GM12801 (cell line): Measurements from ENCODE around the gene PLXNA4.

Source experiments
- TF ChIP-seq, protein P1 (sequence below): IDR thresholded peaks from one replicate; pipeline ENCODE4 v1.5.1; 2011; ENCODE audit warnings: control low read depth; ENCODE audit not compliant: insufficient read length; ENCODE audit errors: extremely low read depth

PLXNA4 gene

DNA sequence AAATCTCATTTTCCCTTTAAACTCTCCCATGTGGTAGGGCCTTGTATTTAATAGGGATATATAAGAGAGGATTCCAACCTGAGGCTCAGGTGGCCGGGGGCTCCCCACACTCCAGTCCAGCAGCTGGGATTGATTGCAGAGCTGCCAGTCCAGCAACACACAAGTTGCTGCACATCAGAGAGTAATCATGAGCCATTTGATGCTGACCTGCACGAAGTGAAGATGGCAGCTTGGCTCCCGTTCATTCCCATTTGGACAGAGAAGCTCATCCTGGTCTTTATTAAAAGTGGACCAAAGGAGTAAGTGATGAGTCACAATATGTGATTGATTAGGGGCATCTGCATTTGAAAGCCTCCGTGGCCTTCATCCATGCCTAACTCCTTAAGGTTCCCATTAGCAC is 202.4 kb downstream of the PLXNA4 start:
- TF ChIP-seq, protein P1, sequence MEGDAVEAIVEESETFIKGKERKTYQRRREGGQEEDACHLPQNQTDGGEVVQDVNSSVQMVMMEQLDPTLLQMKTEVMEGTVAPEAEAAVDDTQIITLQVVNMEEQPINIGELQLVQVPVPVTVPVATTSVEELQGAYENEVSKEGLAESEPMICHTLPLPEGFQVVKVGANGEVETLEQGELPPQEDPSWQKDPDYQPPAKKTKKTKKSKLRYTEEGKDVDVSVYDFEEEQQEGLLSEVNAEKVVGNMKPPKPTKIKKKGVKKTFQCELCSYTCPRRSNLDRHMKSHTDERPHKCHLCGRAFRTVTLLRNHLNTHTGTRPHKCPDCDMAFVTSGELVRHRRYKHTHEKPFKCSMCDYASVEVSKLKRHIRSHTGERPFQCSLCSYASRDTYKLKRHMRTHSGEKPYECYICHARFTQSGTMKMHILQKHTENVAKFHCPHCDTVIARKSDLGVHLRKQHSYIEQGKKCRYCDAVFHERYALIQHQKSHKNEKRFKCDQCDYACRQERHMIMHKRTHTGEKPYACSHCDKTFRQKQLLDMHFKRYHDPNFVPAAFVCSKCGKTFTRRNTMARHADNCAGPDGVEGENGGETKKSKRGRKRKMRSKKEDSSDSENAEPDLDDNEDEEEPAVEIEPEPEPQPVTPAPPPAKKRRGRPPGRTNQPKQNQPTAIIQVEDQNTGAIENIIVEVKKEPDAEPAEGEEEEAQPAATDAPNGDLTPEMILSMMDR = no peak

DNA sequence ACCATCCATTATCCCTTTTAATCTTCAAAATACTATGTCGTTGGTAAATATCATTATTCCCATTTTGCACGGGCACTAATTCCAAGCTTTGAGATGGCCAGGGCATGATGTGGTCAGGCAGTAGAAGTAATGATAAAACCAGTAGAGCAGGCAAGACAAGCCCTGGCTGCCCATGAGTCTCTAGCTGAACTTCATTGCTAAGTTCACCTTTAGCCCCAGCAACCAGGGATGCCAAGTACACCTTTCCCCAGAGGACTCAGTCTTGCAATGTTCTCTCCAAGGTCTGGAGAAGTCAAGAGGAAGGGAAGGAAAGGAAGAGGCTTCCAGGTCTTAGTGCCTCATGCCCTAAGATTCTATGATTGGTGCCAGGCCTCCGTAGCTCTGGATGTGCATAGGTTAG is 203.2 kb downstream of the PLXNA4 start:
- TF ChIP-seq, protein P1 = no peak

- TF ChIP-seq, protein P1 = no peak
Observed at GRCh38 chr7:132371948-132372347, 204.3 kb downstream of the PLXNA4 start.

DNA sequence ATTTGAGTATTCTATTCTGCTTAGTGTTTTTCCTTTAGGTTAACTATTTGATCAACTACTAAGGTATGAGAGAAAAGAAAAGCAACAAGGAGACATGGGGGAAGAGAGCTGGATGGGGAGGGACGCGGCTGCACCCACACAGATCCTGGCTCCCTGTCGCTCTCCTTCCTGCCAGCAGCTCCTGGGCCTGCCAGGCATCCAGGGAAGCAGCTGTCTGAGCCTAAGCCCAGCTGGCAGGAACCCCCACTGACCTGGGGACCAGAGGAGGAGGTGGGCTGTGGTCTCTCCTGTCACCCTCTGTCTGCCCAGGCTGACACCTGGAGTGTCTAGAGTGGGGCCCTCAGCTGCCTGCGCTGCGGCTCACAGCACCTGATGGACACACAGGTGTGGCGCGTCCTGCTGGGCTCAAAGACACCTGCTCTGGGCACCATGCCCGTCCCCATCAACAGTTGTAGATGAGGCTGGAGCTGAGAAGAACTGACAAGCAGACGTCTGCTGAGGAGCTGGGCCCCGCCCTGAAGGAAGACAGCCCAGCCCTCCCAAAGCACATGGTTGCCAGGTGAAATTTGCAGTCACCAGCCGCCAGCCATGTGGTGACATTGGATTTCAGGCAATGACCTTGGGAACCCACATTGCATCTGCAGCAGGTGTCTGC is 207.9 kb downstream of the PLXNA4 start:
- TF ChIP-seq, protein P1 = no peak

DNA sequence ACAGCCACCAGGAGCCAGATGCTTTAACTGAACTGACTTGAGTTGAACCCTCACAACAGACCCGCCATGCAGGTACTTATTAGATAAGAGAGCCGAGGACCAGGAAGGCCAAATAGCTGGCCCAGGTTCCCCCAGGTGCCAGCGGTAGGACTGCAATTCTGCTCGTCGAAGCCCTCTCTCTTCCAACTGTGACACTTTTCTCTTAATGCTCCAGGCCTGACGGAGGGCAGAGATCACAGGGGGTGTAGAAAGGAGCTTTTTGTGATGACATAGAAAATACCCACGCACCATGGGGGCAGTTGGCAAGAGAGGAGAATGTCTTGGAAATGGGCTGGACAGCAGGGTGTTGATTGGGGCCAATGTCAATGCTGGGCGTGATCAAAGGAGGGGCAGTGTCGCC is 208.5 kb downstream of the PLXNA4 start:
- TF ChIP-seq, protein P1 = no peak

DNA sequence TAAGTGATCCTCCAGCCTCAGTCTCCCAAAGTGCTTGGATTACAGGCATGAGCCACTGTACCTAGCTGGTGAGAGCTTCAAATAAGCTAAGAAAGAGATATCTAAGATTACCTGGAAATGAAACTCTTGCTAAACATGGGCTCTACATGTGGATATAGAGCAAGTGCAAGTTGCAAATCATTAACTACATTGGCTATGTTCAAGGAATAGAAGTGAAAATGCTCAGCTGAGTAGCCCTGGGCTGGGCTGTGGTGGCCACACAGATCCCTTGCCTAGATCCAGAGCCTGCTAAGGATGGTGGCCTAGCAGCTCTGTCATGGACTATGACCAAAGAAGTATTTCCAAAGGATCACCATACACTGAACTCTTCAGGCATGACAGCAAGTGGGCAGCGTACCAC is 209.3 kb downstream of the PLXNA4 start:
- TF ChIP-seq, protein P1 = no peak

- TF ChIP-seq, protein P1 = no peak
Observed at GRCh38 chr7:132364226-132364625, 212.0 kb downstream of the PLXNA4 start.
